HT-29 (cell line): ENCODE data around the gene USP33. TPM values are rescaled to one million over a fixed set of nuclear protein-coding genes. Genes with fewer than 3 reads are reported as not detected.
"Not testable (repeated sequence)": the region's sequence is repeated elsewhere in the genome, so short reads cannot be mapped to it uniquely, and the experiment has no call there.

Experiments used
- DNase-seq: peaks from one replicate; pipeline ENCODE4 v3.0.0-alpha.2; 2015; ENCODE audit warnings: low spot score
- total RNA-seq: library from RNA; depleted of rRNA; stranded (reverse); fragments of >200 nt; shearing (Covaris generic); gene quantifications from 2 replicates; pipeline ENCODE4 v1.2.3, GENCODE V29; 2014; rRNA removed

USP33 gene
- total RNA-seq, 1 experiment from 2014 or later = 23.2 TPM

GRCh38 chr1:77673030-77673429 lies 86.6 kb downstream of the USP33 start:
- DNase-seq = no peak

- DNase-seq = no peak
These were observed 87.3 kb downstream of the USP33 start for GRCh38 chr1:77672374-77672773.

DNA sequence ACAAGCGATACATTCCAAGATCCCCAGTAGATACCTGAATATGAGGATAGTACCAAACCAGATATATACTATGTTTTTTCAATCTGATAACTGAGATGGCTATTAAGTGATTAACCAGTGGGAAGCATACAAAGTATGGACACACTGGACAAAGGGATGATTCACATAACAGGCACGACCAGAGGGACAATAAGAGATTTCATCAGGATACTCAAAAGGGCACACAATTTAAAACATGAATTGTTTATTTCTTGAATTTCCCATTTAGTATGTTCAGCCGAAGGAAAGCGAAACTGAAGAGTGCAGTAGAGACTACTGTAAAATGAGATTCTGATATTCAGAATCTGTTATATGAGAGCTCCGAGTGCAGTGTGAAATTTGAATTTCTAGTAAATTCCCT lies 87.8 kb downstream of the USP33 start:
- no peak for DNase-seq

DNA sequence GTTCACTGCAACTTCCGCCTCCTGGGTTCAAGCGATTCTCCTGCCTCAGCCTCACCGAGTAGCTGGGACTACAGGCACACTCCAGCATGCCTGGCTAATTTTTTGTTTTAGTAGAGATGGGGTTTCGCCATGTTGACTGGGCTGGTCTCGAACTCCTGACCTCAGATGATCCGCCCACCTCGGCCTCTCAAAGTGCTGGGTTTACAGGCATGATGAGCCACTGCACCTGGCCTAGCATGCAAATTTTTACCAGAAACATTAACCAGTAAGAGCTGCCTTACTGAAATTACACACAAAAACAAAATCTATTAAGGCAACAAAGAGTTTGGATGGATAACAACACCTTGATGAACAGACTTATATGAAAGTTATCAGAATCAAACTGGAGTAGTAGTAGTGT lies 89.3 kb downstream of the USP33 start:
- no peak for DNase-seq

- DNase-seq = no peak
These were observed 90.7 kb downstream of the USP33 start for GRCh38 chr1:77668924-77669449.

GRCh38 chr1:77664939-77665516 lies 94.6 kb downstream of the USP33 start:
- no peak for DNase-seq

DNA sequence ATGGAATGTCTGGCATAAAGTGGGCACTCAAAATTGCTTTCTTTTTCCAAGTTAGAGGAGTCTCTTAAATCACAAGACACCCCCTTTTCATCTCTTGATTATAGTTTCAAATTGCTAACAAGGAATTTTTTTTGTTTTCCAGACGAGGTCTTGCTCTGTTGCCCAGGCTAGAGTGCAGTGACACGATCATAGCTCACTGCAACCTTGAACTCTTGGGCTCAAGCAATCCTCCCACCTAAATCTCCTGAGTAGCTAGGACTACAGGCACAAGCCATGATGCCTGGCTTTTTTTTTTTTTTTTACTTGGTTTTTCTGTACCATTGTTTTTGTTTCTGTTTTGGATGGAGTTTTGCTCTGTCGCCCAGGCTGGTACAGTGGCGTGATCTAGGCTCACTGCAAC lies 98.0 kb downstream of the USP33 start:
- DNase-seq = no peak

- no peak for DNase-seq
These were observed 99.6 kb downstream of the USP33 start for GRCh38 chr1:77659879-77660593.

GRCh38 chr1:77658271-77658670 lies 101.4 kb downstream of the USP33 start:
- DNase-seq = no peak

DNA sequence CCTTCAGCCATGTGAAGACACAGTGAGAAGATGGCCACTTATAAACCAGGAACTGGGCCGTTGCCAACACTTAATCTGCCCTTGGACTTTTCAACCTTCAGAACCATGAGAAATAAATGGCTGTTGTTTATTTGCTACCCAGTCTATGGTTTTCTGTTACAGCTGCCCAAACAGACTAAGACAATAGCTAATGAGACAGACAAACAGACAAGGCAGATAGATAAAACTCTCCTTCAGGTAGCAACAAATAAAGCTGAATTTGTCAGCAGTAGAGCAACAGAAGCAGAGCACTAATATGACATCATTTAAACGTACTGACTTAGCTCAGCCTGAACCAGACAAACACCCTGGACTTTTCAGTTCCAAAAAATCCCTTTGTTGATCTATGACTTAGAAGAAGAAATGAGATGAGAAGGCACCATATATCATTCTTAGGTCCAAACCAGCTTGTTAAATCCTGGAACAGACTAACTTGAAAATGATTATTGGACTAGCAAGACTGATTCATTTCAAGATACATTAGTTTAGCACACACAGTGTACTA lies 104.1 kb downstream of the USP33 start:
- DNase-seq = no peak

GRCh38 chr1:77652970-77653516 lies 106.6 kb downstream of the USP33 start:
- no peak for DNase-seq

GRCh38 chr1:77652268-77652667 lies 107.4 kb downstream of the USP33 start:
- DNase-seq = no peak

DNA sequence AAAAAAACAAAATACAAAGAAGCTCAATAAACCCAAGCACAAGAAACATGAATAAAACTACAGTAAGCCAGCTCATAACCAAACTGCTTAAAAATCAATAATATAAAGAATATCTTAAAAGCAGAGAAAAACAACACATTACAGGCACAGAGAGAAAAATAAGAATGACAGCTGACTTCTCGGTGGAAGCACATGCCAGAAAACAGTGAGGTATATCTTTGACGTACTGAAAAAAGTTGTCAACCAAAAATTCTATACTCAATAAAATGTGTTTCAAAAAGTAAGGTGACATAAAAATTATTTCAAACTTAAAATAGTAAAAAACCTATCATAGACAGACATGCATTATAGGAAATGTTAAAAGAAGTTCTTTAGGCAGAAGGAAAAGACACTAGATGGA lies 110.5 kb downstream of the USP33 start:
- DNase-seq = no peak

DNA sequence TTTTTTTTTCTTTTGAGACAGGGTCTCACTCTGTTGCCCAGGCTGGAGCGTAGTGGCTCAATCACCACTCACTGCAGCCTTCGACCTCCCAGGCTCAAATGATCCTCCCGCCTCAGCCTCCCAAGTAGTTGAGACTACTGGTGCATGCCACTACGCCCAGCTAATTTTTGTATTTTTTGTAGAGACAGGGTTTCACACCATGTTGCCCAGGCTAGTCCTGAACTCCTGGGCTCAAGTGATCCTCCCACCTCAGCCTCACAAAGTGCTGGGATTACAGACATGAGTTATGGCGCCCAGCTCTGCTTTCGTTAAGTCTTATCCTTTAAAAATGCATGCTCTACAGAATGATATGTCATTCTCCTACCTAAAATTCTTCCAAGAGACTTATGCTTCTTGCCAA lies 113.4 kb downstream of the USP33 start:
- DNase-seq = not testable (repeated sequence)

Other genes starting within 250 kb of the USP33 start
- 36.4 and 39.0 TPM in 2 replicates for gene ZZZ3, start 77.2 kb downstream of the USP33 start, total RNA-seq
- 2.0 and 2.1 TPM in 2 replicates for gene MIGA1, start 19.8 kb upstream of the USP33 start, total RNA-seq
- not detected in 2 replicates for gene NEXN, start 128.8 kb upstream of the USP33 start, total RNA-seq
- 130 and 145 TPM in 2 replicates for gene FUBP1, start 219.2 kb upstream of the USP33 start, total RNA-seq
- gene DNAJB4, start 245.1 kb upstream of the USP33 start, total RNA-seq = 4.2 and 7.9 TPM in 2 replicates